ENCODE results near the gene MIA3. TPM values are rescaled to one million over a fixed set of nuclear protein-coding genes. Genes with fewer than 3 reads are reported as not detected.
A peak's percentile ranks its signal among the peaks of the same experiment; 100 is the strongest.

Gene MIA3
- total RNA-seq, 1 experiment from 2014 or later, result 56.3 TPM

DNA sequence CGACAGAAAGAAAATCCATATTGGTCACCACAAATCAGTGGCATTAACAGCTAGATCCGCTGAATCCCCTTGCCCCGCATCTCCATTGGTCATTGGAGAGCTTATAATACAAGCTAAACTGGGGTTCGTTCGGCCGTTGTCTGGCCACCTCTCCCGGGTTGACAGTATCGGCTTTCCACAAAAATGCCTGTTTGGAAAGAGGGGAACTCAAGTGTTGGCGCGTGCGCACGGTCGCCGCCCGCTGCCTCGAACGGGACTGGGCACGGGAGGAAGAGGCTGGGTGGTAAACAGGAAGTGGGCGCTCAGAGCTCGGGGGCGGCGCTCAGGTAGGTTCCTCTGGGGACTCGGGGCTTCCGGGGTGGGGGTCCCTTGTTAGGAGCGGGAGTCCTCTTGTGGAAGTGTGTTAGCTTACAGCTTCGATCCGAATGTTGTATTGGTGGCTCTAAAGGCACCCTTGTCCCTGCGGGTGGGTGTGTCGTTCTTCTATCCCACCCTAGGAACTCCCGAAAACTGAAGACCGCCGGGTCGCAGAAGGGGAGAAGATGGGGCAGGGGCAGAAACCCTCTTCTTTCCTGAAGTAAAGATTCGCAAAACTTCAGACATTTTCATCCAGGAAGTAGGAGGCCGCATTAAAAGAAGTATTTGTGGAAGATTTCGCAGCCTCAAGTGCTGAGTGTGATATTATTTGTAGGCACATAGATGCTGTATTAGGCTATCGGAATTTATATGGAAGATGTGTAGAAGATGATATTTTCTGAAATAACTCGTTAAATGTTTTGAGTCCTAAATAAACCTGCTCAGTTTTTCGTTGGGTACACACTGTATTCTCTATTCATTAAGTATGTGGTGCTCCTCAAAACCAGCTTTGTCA is 95.4 kb downstream of the MIA3 start:
- H3K4me3 ChIP-seq (ENCODE audit: low read depth, low read length, poor library complexity, severe bottlenecking), result peak overlapping the region; percentile 71
- ChIA-PET POLR2A (ENCODE audit: low non-redundant PET) (interaction anchor here (0.6 kb wide), 1 partner anchor 592 kb away, joined by 4 read pairs; no protein-coding TSS in a partner anchor), CTCF (interaction anchor here (0.6 kb wide), 1 partner anchor 1031 kb away, joined by 3 read pairs; no protein-coding TSS in a partner anchor)
- TF ChIP-seq, protein P1, sequence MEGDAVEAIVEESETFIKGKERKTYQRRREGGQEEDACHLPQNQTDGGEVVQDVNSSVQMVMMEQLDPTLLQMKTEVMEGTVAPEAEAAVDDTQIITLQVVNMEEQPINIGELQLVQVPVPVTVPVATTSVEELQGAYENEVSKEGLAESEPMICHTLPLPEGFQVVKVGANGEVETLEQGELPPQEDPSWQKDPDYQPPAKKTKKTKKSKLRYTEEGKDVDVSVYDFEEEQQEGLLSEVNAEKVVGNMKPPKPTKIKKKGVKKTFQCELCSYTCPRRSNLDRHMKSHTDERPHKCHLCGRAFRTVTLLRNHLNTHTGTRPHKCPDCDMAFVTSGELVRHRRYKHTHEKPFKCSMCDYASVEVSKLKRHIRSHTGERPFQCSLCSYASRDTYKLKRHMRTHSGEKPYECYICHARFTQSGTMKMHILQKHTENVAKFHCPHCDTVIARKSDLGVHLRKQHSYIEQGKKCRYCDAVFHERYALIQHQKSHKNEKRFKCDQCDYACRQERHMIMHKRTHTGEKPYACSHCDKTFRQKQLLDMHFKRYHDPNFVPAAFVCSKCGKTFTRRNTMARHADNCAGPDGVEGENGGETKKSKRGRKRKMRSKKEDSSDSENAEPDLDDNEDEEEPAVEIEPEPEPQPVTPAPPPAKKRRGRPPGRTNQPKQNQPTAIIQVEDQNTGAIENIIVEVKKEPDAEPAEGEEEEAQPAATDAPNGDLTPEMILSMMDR (conservative IDR thresholded peaks at IDR 0.05; ENCODE audit: low read depth, low read length), result no peak
- no peak for TF ChIP-seq EZH2 (IDR thresholded peaks at IDR 0.05; ENCODE audit: borderline replicate concordance, low read depth, low read length, poor library complexity, severe bottlenecking)
- TSS peak; percentile 49 for BruUV-seq (replicated peaks)
- intact Hi-C loops (cut with micrococcal nuclease; ENCODE audit: unreplicated experiment), result loop anchor here (1.0 to 2.0 kb wide), 2 partner anchors 69 to 248 kb away; no protein-coding TSS in a partner anchor
- DNase-seq (ENCODE audit: low spot score), result peak; percentile 98
- H3K36me3 ChIP-seq (ENCODE audit: insufficient read depth, low read length, poor library complexity, severe bottlenecking), result no peaks in the 10 kb centered on the region
- H3K4me1 ChIP-seq (ENCODE audit: insufficient read depth, low read length, poor library complexity, severe bottlenecking), result peaks cover 8% of the 10 kb centered on the region
- peak overlapping the region; percentile 99 for H3K27ac ChIP-seq (ENCODE audit: low read depth, low read length, poor library complexity, severe bottlenecking)
- H3K27me3 ChIP-seq (replicated peaks; ENCODE audit: insufficient read depth, low read depth, low read length, poor library complexity), result no peaks in the 10 kb centered on the region
- H3K9me3 ChIP-seq (ENCODE audit: low read depth, low read length, poor library complexity, severe bottlenecking), result no peaks in the 10 kb centered on the region

DNA sequence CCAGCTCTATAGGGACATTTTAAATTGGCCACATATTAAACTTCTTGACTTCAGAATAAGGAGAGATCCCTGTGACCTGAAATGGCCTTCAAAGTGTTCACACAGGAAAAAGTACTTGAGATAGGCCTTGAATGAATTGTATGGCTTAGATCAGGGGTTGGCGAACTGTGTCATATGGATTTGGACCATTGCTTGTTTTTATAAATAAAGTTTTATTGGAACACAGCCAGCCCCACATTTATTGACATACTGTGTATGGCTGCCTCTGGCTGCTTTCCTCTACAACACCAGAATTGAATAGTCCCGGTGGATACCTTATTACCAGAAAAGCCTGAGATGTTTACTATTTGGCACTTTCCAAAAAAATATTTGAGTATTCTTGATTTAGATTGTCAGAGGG is 98.5 kb downstream of the MIA3 start:
- Histone ChIP-seq H3K9me3 (ENCODE audit: low read depth, low read length, poor library complexity, severe bottlenecking) (no peaks in the 10 kb centered on the region), H3K27ac (ENCODE audit: low read depth, low read length, poor library complexity, severe bottlenecking) (no peak overlapping the region), H3K4me3 (ENCODE audit: low read depth, low read length, poor library complexity, severe bottlenecking) (no peak overlapping the region), H3K27me3 (replicated peaks; ENCODE audit: insufficient read depth, low read depth, low read length, poor library complexity) (no peaks in the 10 kb centered on the region), H3K4me1 (ENCODE audit: insufficient read depth, low read length, poor library complexity, severe bottlenecking) (no peaks in the 10 kb centered on the region), H3K36me3 (ENCODE audit: insufficient read depth, low read length, poor library complexity, severe bottlenecking) (peaks cover 20% of the 10 kb centered on the region)
- no peak for DNase-seq (ENCODE audit: low spot score)
- POLR2A ChIA-PET (ENCODE audit: low non-redundant PET), result no interaction called here
- no TSS peak for BruUV-seq (replicated peaks)
- CTCF ChIA-PET, result no interaction called here
- TF ChIP-seq, protein P1 (conservative IDR thresholded peaks at IDR 0.05; ENCODE audit: low read depth, low read length), result no peak
- TF ChIP-seq EZH2 (IDR thresholded peaks at IDR 0.05; ENCODE audit: borderline replicate concordance, low read depth, low read length, poor library complexity, severe bottlenecking), result no peak
- intact Hi-C loops (cut with micrococcal nuclease; ENCODE audit: unreplicated experiment), result no loop called here

Other genes with a start within 250 kb of the MIA3 start
- gene HHIPL2, start 70.0 kb upstream of the MIA3 start, total RNA-seq (2021), result 0.66 TPM in 1 of 2 replicates, not detected in the other
- 19.3 TPM in 2 replicates for gene TAF1A, start 28.2 kb upstream of the MIA3 start, total RNA-seq (2021)
- gene AIDA, start 94.4 kb downstream of the MIA3 start, total RNA-seq (2021), result 74.1 and 80.0 TPM in 2 replicates
- 36.2 and 36.6 TPM in 2 replicates for gene BROX, start 94.5 kb downstream of the MIA3 start, total RNA-seq (2021)
- gene FAM177B, start 119.1 kb downstream of the MIA3 start, total RNA-seq (2021), result not detected in 2 replicates
- 1.4 TPM in 2 replicates for gene DISP1, start 196.9 kb downstream of the MIA3 start, total RNA-seq (2021)